Subcutaneous adipose tissue (tissue), 4 donors: ENCODE data around the gene SOX18. TPM values are rescaled to one million over a fixed set of nuclear protein-coding genes. Genes with fewer than 3 reads are reported as not detected.

Experiments
- CTCF ChIP-seq: fragments of 450-650 bp; IDR thresholded peaks from one replicate; pipeline ENCODE4 v1.5.1; 2016; ENCODE audit warnings: low read depth, mild to moderate bottlenecking, control low read depth, antibody characterized with exemption, moderate library complexity
- total RNA-seq, 4 donors: library from RNA; depleted of rRNA; stranded (reverse); fragments of >200 nt; gene quantifications; one replicate each; pipeline ENCODE4 v1.1.0, GENCODE V29; 2016

The SOX18 gene
- total RNA-seq, 4 donors from 2014 or later, result 1.2 to 46.3 (median 7.1) TPM

- no peak for TF ChIP-seq CTCF
Measured at GRCh38 chr20:64082820-64083377, 33.5 kb upstream of the SOX18 start.

DNA sequence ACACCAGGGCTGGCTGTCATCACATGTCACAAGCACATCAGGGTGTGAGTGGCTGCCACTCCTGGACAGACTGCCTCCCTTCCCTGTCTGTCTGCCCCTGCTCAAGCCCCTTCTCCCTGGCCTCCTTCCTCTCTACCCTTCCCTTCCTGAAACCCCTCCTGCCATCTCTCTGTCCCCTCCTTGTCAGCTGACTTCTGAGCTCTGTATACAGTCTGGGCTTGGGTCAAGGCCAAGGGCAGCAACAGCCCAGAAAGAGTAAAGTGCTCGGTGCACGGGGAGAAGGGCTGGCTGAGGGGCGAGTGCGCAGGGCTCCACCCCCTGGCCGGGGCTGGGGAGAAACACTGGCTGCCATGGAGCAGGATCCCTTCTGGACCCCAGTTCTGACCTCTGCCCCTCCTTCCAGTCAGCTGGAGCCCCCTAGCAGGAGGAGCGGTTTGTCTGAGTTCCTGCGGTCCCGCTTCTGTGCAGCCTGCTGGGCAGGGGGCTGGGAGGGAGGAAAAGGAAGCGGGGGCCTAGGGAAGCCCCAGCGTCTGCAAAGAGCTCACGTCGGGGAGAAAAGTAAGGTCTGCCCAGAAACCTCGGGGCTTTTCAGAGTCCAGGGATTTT, 32.8 kb upstream of the SOX18 start:
- no peak for TF ChIP-seq CTCF

DNA sequence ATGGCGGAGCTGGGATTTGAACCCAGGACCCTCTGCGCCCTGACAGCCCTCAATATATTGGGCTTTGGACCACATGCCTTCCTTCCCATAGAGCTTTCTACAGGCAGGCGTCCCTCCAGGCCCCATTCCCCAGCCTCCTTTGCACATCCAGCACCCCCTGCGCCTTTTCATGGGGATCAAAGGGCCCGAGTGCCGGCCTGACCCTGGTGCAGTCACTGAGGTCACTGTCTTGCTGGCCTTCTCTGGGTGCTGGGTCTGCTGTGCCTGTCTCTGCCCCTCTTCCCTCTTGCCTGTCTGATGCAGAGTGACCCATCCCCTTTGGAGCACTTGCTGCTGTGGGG, 32.2 kb upstream of the SOX18 start:
- no peak for TF ChIP-seq CTCF

DNA sequence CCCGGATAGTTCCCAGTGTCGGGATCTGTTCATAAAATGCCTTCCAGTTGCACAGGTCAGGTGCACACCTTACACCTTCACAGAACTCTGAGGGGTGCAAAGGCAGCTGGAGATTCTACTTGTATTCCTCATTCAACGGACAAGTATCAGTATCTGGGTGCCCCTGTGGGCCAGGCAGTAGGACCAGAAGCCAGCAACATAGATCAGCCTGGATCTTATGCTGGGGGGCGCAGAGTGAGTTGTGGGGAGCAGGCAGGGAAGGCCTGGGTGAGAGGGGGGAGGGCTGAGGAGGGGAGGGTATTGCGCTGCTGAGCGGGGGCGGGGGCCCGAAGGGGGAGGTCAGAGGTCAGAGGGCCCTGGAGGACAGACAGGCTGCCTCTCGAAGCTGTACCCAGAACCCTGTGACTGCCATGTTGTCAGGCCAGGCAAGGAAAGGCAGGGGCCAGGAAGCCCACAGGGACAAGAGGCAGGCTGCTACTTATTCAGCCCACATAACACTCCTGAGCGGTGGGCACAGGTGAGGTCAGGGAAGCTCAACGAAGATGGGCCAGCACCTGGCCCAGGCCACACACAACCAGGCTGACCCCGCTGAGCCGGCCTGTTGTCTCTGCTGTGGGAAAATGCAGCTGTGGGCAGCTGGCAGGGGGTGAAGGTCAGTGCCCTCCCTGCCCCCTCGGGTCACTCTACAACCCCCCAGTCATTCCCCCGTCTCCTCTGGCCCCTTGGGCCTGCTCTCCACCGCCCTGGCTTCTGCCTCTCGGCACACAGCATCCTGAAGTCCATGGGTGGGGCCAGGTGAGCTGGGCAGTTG, 31.6 kb upstream of the SOX18 start:
- no peak for TF ChIP-seq CTCF

DNA sequence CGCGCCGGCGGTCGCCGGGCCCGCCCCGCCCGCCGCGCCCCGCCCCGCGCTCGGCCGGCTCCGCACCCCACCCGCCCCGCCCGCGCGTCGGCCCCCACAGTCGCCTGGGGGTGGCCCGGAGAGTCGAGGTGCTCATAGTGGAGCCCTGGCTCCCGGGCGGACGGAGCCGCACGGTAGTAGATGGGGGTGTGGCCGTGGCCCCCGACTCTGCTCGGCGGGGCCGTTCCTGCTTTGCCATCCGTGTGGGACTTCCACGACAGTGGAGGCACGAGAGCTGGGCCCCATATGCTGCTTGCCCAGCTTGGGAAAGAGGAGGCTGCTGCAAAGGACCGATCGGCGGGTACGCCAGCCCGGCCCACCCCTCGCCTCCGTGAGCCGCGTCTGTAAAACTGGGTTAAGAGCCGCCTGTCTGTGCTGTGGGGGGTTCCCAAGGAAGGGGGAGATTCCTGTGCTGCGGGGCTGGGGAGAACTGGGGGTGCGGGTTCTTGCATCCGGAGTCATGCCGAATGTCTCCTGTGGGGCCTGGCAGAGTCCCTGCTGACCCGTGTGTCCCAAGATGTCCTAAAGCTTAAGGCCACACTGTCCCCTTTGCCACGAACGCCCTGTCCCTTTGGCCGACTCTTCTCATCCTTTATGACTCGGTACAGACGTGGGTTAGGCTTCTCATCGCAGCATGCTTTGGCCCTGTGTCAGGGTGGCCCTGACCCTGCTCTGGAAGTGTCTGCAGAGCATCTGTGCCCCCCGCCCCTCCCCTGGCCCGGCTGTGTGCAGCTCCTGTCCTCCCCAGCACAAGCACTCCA, 30.8 kb upstream of the SOX18 start, which contains the start of gene OPRL1:
Gene OPRL1, plus strand, starts transcription at position 70 of the 800 bp plus-strand sequence. CDS start 12,639 bp downstream, outside the sequence.
- no peak for TF ChIP-seq CTCF

DNA sequence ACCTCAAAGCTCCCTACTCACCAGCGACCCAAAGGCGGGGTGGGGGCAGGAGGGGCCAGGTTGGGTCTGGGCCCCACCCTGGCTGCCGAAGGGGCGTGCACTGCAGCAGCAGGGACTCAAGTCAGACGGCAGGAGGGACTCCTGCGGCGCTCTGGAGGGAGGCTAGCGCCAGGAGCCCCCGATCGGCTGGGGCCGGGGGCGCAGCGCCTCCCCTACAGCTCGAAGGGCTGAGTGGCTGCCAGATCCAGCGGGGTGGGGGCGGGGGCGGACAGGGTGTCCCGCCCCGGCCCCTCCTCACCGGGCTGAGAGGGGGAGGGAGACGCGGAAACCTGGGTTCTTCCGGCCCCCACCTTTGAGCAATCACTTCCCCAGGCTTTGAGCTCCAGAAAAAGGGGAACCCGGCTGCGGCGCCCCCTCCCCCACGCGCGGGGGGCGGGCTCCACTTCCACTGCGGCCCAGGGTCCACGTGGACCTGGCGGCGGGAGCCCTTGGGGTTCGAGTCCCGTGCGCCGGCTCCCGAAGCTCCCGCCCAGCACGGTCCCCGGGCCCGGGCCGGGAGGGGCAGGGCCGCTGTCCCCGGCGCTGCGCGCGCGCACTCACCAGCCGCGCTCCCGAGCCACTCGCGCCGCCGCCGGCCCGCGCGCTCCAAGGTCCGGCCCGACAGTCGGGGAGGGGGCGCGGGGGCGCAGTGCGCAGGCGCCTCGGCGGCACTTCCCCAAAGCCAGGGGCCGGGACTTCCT, 30.0 kb upstream of the SOX18 start, which contains the start of gene RGS19:
Gene RGS19, minus strand, starts transcription at position 246 of the 740 bp plus-strand sequence. CDS start 2,632 bp downstream, outside the sequence.
- no peak for TF ChIP-seq CTCF
